Measurements from ENCODE around the gene COPS7B. TPM values are rescaled to one million over a fixed set of nuclear protein-coding genes. Genes with fewer than 3 reads are reported as not detected.

The COPS7B gene
- 48.5 TPM for total RNA-seq

GRCh38 chr2:231786177-231786916 lies at the start of gene COPS7B:
COPS7B (plus strand) TSS chr2:231786445; CDS start chr2:231788571, 2,126 bp downstream.

GRCh38 chr2:231780909-231781797 lies 5.1 kb upstream of the COPS7B start, which contains the start of gene PDE6D:
PDE6D (minus strand) TSS chr2:231781282; CDS start chr2:231781114, 168 bp downstream.

Small RNA genes lying within 50 kb of the gene (small RNA-seq; reads per million reads assigned to genes)
- not detected for gene AC073476.4 (ENCODE audit: low replicate concordance)

Other genes starting within 250 kb of the COPS7B start
- gene TEX44, start 193.6 kb upstream of the COPS7B start, total RNA-seq, result not detected
- 543 TPM for gene PTMA, start 77.9 kb upstream of the COPS7B start, total RNA-seq
- gene PDE6D, start 5.2 kb upstream of the COPS7B start, total RNA-seq, result 45.4 TPM
- not detected for gene NPPC, start 140.0 kb downstream of the COPS7B start, total RNA-seq
- gene DIS3L2, start 175.3 kb downstream of the COPS7B start, total RNA-seq, result 67.0 TPM